SJCRH30 (cell line): ENCODE results near the gene TIMM50. TPM values are rescaled to one million over a fixed set of nuclear protein-coding genes. Genes with fewer than 3 reads are reported as not detected.

Experiments
- DNase-seq, 2 experiments: peaks; one replicate each; pipeline ENCODE4 v3.0.0-alpha.2; 2015 to 2020
- H3K27ac ChIP-seq: fragments of 250-450 bp; sonication (Bioruptor Pico); 2 replicates; pipeline ENCODE4 v1.5.1; 2020; ENCODE audit warnings: mild to moderate bottlenecking, moderate library complexity
- H3K27me3 ChIP-seq: fragments of 250-450 bp; sonication (Bioruptor Pico); 2 replicates; pipeline ENCODE4 v1.5.1; 2020; ENCODE audit warnings: mild to moderate bottlenecking, moderate library complexity
- H3K36me3 ChIP-seq: fragments of 250-450 bp; sonication (Bioruptor Pico); 2 replicates; pipeline ENCODE4 v1.5.1; 2020; ENCODE audit warnings: mild to moderate bottlenecking, moderate library complexity
- H3K4me1 ChIP-seq: fragments of 250-450 bp; sonication (Bioruptor Pico); 2 replicates; pipeline ENCODE4 v1.5.1; 2020; ENCODE audit warnings: mild to moderate bottlenecking, moderate library complexity
- H3K4me3 ChIP-seq: fragments of 250-450 bp; sonication (Bioruptor Pico); 2 replicates; pipeline ENCODE4 v1.5.1; 2020; ENCODE audit warnings: mild to moderate bottlenecking, moderate library complexity
- H3K9me3 ChIP-seq: fragments of 250-450 bp; sonication (Bioruptor Pico); replicated peaks from 2 replicates; pipeline ENCODE4 v1.5.1; 2020; ENCODE audit warnings: mild to moderate bottlenecking, moderate library complexity
- total RNA-seq: library from RNA; depleted of rRNA; stranded (reverse); fragments of >200 nt; shearing (Covaris generic); gene quantifications from 2 replicates; pipeline ENCODE4 v1.2.3, GENCODE V29; 2014

Gene TIMM50
- total RNA-seq, 1 experiment from 2014 or later, result 192 TPM

DNA sequence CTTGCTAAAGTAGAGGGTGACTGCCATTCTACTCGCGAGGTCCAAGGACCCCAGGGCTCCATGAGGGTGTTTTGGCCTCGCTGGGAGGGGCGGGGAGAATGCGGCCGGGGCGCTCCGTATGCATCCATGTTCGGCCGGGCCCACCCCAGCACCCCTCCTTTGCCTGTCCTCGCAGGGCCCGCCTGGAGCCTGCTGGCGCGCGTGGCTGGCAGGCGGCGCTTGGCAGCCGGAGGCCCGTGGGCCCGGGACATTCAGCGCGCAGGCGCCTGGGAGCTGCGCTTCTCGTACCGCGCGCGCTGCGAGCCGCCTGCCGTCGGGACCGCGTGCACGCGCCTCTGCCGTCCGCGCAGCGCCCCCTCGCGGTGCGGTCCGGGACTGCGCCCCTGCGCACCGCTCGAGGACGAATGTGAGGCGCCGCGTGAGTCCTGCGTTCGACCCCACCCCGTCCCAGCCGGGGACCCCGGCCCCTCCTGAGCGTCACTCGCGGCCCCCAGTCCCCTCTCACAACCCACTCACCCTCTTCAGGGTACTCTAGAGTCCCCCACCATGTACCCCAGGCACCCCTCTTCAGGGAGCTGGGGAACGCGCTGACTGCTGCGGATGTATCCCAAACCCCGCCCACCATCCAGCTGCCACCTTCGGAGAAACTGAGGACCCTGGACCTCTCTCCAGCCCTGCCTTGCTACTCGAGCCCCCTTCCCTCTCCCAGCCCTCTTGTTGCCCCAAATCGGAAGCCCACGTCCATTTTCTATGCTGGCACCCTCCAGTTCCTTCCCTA, 22.2 kb downstream of the TIMM50 start:
- H3K36me3 ChIP-seq, result no peaks in the 10 kb centered on the region
- H3K9me3 ChIP-seq, result no peaks in the 10 kb centered on the region
- H3K27me3 ChIP-seq, result peaks cover 26% of the 10 kb centered on the region
- H3K4me1 ChIP-seq, result peaks cover 7% of the 10 kb centered on the region; the same call in 1 of the 2 replicates
- no peak for DNase-seq
- no peak overlapping the region for H3K27ac ChIP-seq
- H3K4me3 ChIP-seq, result no peak overlapping the region

DNA sequence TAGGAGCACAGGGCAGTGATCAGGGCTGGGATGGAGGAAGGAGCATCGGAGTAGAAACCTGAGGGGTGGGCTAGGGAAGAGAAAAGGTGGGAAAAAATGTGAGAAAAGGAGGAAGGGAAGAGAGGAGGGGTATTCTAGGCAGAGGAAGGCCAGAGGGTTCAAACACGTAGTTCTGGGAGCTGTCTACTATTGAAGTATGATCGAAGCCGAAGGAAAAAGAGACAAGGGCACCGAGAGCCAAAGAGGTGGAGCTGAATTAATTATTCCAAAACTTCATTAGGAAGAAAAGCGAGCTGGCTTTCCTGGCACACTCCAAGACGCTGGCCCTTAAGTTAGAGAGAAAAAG, 25.9 kb downstream of the TIMM50 start:
- no peaks in the 10 kb centered on the region for H3K9me3 ChIP-seq
- H3K4me3 ChIP-seq, result peak overlapping the region; percentile 63
- no peak overlapping the region for H3K27ac ChIP-seq
- no peaks in the 10 kb centered on the region for H3K36me3 ChIP-seq
- H3K27me3 ChIP-seq, result peaks cover 21% of the 10 kb centered on the region
- DNase-seq, result no peak
- H3K4me1 ChIP-seq, result peaks cover 6% of the 10 kb centered on the region; the same call in 1 of the 2 replicates

DNA sequence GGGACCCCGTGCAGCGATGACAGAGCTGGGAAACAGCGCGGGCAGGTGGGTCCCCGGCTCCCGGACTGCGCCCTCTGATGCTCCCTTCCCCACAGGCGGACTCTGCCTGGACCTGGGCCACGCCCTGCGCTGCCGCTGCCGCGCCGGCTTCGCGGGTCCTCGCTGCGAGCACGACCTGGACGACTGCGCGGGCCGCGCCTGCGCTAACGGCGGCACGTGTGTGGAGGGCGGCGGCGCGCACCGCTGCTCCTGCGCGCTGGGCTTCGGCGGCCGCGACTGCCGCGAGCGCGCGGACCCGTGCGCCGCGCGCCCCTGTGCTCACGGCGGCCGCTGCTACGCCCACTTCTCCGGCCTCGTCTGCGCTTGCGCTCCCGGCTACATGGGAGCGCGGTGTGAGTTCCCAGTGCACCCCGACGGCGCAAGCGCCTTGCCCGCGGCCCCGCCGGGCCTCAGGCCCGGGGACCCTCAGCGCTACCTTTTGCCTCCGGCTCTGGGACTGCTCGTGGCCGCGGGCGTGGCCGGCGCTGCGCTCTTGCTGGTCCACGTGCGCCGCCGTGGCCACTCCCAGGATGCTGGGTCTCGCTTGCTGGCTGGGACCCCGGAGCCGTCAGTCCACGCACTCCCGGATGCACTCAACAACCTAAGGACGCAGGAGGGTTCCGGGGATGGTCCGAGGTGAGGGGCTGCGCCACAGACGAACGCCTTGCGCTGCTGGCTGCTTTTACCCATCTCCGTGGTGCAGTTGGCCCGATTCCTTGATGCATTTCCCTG, 26.5 kb downstream of the TIMM50 start:
- peak; percentile 80 to 87 for DNase-seq
- H3K36me3 ChIP-seq, result no peaks in the 10 kb centered on the region
- peaks cover 6% of the 10 kb centered on the region; the same call in 1 of the 2 replicates for H3K4me1 ChIP-seq
- no peak overlapping the region for H3K27ac ChIP-seq
- no peaks in the 10 kb centered on the region for H3K9me3 ChIP-seq
- H3K4me3 ChIP-seq, result peak overlapping the region; percentile 63
- H3K27me3 ChIP-seq, result peaks cover 21% of the 10 kb centered on the region

DNA sequence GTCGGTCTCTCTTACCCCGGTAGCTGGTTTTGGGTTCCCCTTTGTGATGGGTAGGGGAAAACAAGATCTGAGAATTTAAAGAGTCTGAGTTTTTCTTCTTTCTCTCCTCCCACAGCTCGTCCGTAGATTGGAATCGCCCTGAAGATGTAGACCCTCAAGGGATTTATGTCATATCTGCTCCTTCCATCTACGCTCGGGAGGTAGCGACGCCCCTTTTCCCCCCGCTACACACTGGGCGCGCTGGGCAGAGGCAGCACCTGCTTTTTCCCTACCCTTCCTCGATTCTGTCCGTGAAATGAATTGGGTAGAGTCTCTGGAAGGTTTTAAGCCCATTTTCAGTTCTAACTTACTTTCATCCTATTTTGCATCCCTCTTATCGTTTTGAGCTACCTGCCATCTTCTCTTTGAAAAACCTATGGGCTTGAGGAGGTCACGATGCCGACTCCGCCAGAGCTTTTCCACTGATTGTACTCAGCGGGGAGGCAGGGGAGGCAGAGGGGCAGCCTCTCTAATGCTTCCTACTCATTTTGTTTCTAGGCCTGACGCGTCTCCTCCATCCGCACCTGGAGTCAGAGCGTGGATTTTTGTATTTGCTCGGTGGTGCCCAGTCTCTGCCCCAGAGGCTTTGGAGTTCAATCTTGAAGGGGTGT, 27.2 kb downstream of the TIMM50 start:
- DNase-seq, result no peak
- Histone ChIP-seq H3K4me1 (peaks cover 6% of the 10 kb centered on the region; the same call in 1 of the 2 replicates), H3K9me3 (no peaks in the 10 kb centered on the region), H3K36me3 (no peaks in the 10 kb centered on the region), H3K4me3 (peak overlapping the region; percentile 63), H3K27ac (no peak overlapping the region), H3K27me3 (peaks cover 21% of the 10 kb centered on the region)

DNA sequence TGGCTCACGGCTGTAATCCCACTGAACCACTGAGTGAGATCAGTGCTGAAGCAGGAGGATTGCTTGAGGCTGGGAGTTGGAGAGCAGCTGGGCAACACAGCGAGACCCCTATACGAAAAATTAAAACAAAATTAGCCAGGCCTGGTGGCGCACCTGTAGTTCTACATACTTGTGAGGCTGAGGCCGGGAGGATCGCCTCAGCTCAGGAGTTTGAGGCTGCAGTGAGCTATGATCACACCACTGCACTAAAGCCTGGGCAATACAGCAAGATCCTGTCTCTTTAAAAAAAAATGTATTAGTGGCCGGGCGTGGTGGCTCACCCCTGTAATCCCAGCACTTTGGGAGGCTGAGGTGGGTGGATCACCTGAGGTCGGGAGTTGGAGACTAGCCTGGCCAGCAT, 28.0 kb downstream of the TIMM50 start:
- Histone ChIP-seq H3K4me3 (no peak overlapping the region), H3K36me3 (no peaks in the 10 kb centered on the region), H3K27me3 (peaks cover 24% of the 10 kb centered on the region), H3K27ac (no peak overlapping the region), H3K4me1 (peaks cover 6% of the 10 kb centered on the region; the same call in 1 of the 2 replicates), H3K9me3 (no peaks in the 10 kb centered on the region)
- no peak for DNase-seq

DNA sequence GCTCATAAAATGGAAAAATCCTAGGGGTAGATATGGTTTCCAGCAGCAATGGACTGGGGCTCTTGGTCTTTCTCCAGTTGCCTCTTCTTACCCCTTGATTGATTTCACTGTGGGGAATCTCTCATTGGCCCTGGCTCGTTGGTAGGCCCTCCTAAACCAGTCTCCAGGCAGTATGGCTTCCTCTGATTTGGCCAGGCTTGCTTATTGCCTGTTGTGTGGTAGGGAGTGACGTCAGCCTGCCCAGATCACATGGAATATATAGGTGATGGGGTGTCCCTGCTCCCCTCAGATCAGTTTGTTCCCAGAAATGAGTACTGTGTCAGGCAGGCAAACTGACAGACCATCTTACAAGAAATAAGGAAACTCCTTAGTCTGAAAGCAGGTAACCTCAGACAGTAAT, 28.6 kb downstream of the TIMM50 start:
- H3K27me3 ChIP-seq, result peaks cover 27% of the 10 kb centered on the region
- no peaks in the 10 kb centered on the region for H3K36me3 ChIP-seq
- peaks cover 6% of the 10 kb centered on the region; the same call in 1 of the 2 replicates for H3K4me1 ChIP-seq
- no peak overlapping the region for H3K4me3 ChIP-seq
- DNase-seq, result no peak
- no peaks in the 10 kb centered on the region for H3K9me3 ChIP-seq
- H3K27ac ChIP-seq, result no peak overlapping the region

DNA sequence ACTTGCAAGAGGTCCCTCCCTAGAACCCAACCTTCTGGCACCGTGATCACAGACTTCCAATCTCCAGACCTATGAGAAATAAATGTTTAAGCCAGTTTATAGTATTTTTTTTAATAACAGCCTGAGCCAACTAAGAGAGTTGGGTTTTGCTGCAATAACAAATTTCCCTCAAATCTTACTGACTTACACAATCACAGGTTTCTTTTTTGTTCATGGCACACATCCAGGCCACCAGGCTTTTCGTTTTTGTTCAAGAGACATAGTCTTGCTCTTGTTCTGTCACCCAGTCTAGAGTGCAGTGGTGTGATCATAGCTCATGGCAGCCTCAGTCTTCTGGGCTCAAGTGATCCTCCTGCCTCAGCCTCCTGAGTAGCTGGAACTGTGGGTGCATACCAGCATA, 32.4 kb downstream of the TIMM50 start:
- no peak overlapping the region for H3K4me3 ChIP-seq
- peaks cover 6% of the 10 kb centered on the region; the same call in 1 of the 2 replicates for H3K4me1 ChIP-seq
- H3K27ac ChIP-seq, result no peak overlapping the region
- no peaks in the 10 kb centered on the region for H3K36me3 ChIP-seq
- H3K27me3 ChIP-seq, result peaks cover 30% of the 10 kb centered on the region
- no peak for DNase-seq
- no peaks in the 10 kb centered on the region for H3K9me3 ChIP-seq

DNA sequence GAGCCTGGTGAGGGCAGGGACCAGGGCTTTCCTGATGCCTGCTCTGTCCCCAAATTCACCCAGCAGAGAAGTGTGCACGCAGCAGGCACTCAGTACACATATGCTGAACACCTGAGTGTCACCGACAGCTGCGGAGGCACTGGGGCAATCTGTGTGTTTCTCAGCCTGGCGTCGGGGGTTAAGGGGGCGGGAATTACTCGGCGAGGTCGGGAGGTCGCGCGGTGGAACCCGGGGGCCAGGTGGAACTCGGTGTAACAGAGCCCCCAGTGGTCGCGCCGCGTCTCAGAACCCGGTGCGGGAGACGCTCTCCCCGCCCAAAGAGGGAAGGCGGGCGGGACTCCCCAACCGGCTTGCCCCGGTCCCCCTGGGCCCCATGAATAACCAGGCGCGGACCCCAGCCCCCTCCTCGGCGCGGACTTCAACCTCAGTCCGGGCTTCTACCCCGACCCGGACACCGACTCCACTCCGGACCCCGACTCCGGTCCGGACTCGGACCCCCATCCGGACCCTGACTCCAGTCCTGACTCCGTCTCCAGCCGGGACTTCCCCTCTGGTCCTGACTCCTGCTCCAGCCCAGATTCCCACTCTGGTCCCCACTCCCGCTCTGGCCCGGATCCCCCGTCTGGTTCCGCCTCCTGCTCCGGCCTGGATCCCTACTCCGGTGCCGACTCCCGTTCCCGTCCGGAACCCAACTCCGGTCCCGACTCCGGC, 34.4 kb downstream of the TIMM50 start, which contains the start of gene SELENOV:
Gene SELENOV (plus strand): TSS at position 300 of the 711 bp plus-strand sequence. CDS start 74 bp downstream, at position 374.
- DNase-seq, result peak; percentile 79 to 86
- H3K4me1 ChIP-seq, result peaks cover 5% of the 10 kb centered on the region; the same call in 1 of the 2 replicates
- no peaks in the 10 kb centered on the region for H3K36me3 ChIP-seq
- H3K27ac ChIP-seq, result no peak within 1 kb of the TSS
- H3K27me3 ChIP-seq, result peaks cover 25% of the 10 kb centered on the region
- H3K9me3 ChIP-seq, result no peaks in the 10 kb centered on the region
- peak within 1 kb of the TSS; percentile 55 for H3K4me3 ChIP-seq

DNA sequence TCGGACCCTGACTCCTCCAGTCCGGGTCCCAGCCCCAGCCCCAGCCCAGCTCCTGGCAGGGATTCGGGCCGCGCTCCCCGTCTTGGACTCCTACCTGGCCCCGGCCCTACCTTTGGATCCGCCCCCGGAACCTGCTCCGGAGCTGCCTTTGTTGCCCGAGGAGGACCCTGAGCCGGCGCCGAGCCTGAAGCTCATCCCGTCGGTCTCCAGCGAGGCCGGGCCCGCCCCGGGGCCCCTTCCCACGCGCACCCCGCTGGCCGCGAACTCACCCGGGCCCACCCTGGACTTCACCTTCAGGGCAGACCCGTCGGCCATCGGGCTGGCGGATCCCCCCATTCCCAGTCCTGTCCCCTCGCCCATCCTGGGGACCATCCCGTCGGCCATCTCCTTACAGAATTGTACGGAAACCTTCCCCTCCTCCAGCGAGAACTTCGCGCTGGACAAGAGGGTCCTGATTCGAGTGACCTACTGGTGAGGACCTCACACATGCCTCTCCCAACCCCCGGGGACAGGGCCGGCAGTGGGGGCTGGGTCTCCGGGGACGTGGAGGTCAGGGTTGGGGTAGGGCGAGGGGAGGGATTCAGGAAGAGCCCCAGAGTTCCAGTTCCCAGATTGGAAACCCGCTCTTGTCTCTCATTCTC, 35.0 kb downstream of the TIMM50 start:
- Histone ChIP-seq H3K36me3 (no peaks in the 10 kb centered on the region), H3K27me3 (peaks cover 25% of the 10 kb centered on the region), H3K27ac (no peak overlapping the region), H3K9me3 (no peaks in the 10 kb centered on the region), H3K4me1 (peaks cover 5% of the 10 kb centered on the region; the same call in 1 of the 2 replicates), H3K4me3 (peak overlapping the region; percentile 55)
- DNase-seq, result no peak

DNA sequence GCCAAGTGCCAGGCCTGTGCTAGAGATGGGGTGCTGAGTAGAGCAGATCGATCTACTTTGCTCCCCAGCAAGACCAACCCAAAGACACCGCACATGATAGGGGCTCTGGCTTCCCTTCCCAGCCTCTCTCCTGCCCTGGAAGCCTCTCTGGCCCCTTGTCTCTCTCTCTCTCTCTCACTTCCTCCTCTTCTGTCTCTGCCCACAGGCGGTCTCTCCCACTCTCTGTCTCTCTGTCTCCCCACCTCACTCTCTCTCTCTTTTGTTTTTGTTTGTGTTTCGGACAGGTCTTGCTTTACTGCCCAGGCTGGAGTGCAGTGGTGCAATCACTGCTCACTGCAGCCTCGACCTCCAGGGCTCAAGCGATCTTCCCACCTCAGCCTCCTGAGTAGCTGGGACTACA, 35.6 kb downstream of the TIMM50 start:
- DNase-seq, result no peak
- Histone ChIP-seq H3K27me3 (peaks cover 25% of the 10 kb centered on the region), H3K36me3 (no peaks in the 10 kb centered on the region), H3K4me3 (peak overlapping the region; percentile 55), H3K4me1 (peaks cover 5% of the 10 kb centered on the region; the same call in 1 of the 2 replicates), H3K27ac (no peak overlapping the region), H3K9me3 (no peaks in the 10 kb centered on the region)

DNA sequence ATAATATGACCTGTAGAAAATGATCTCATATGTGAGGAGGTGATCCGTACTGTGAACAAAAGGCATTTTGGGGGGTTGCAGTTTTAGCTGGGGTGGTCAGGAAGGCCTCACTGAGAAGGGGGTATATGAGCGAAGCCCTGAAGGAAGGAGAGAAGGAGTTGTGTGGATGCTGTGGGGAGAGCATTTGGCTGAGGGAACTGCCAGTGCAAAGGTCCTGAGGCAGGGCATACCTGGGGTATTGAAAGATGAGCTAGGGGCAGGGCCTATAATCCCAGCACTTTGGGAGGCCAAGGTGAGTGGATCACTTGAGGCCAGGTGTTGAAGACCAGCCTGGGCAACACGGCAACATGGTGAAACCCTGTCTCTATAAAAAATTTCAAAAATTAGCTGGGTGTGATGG, 36.8 kb downstream of the TIMM50 start:
- no peak for DNase-seq
- Histone ChIP-seq H3K9me3 (no peaks in the 10 kb centered on the region), H3K4me1 (peaks cover 5% of the 10 kb centered on the region; the same call in 1 of the 2 replicates), H3K27me3 (peaks cover 25% of the 10 kb centered on the region), H3K36me3 (no peaks in the 10 kb centered on the region), H3K4me3 (no peak overlapping the region), H3K27ac (no peak overlapping the region)

DNA sequence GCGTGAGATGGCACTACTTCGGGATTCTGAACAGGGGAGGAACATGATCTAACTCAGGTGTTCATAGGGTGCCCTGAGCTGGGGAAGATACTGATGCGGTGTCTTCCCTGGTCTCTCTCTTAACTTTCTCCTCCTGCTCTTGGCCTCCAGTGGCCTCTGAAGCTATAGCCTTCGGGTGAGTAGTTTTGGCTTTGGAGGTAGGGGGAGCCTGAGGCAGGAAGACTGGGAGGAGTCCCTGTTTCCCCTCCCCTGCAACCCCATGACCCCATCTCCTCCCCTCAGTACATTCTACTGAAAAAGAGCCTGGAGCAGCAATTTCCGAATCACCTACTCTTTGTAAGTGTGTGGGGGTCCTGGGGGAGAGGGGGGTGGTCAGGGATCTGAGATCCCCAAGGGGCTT, 37.8 kb downstream of the TIMM50 start:
- Histone ChIP-seq H3K36me3 (no peaks in the 10 kb centered on the region), H3K27ac (no peak overlapping the region), H3K9me3 (no peaks in the 10 kb centered on the region), H3K4me1 (peaks cover 5% of the 10 kb centered on the region; the same call in 1 of the 2 replicates), H3K27me3 (peaks cover 22% of the 10 kb centered on the region), H3K4me3 (no peak overlapping the region)
- DNase-seq, result no peak

DNA sequence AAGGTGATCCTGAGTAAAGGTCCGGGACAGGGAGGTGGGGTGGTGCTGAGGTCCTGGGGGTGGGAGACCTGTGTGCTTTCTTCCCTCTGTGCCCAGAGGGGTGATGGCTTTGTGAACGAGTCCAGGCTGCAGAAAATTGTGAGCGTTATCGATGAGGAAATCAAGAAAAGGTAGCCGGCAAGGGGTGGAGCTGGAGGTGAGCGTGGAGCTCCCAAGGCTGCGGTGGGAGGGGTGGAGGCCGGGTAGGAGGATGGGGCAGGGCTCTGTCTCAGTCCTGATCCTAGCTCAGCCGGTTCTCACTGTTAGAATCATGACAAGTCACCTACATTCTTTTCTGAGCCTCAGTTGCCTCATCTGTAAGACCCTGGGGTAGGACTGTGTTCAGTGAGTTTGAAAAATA, 38.3 kb downstream of the TIMM50 start:
- H3K4me1 ChIP-seq, result peaks cover 5% of the 10 kb centered on the region; the same call in 1 of the 2 replicates
- H3K9me3 ChIP-seq, result no peaks in the 10 kb centered on the region
- H3K36me3 ChIP-seq, result no peaks in the 10 kb centered on the region
- DNase-seq, result no peak
- no peak overlapping the region for H3K27ac ChIP-seq
- peaks cover 22% of the 10 kb centered on the region for H3K27me3 ChIP-seq
- no peak overlapping the region for H3K4me3 ChIP-seq
